Inflammatory macrophage treated with lipopolysaccharide for 1 hour (primary cell): ENCODE data around the gene PHF5A.
"Not testable (repeated sequence)": the region's sequence is repeated elsewhere in the genome, so short reads cannot be mapped to it uniquely, and the experiment has no call there.

Experiments
- DNase-seq, 2 donors: peaks; one replicate each; pipeline ENCODE4 v3.0.0-alpha.2; 2020 to 2022

The PHF5A gene

GRCh38 chr22:41446639-41447434 lies 21.7 kb downstream of the PHF5A start, which contains the start of gene TOB2:
TOB2 (minus strand) TSS chr22:41446801; CDS start chr22:41437345, 9,456 bp downstream.
- DNase-seq: peak; percentile 85 to 96

DNA sequence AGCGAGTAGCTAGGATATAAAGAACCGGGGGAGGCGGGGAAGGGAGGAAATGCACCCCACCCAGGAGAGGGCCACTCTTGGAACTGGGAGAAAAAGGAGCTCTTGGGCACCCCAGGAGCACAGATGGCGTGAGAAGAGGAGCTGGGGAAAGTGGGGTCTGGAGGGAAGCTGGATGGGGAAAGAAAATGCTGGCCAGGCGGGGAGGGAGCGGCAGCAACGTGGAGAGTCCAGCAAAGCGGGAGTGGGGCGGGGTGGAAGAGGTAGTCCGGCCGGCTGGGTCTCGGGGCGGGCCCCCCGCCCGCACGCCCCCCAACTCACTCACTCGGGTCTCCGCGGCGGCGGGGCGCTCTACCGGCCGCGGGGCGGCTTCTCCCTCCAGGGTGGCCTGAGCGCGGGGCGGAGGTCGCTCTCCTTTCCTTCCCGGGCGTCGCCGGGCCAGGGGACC lies 22.4 kb downstream of the PHF5A start:
- peak; percentile 2 to 5 for DNase-seq

- peak; percentile 6 to 14 for DNase-seq
These were observed 23.1 kb downstream of the PHF5A start for GRCh38 chr22:41445129-41446056.

- DNase-seq: peak; percentile 91 to 92
These were observed 23.9 kb downstream of the PHF5A start for GRCh38 chr22:41444360-41445128.

GRCh38 chr22:41442240-41442792 lies 26.2 kb downstream of the PHF5A start:
- no peak for DNase-seq

GRCh38 chr22:41440511-41440910 lies 28.0 kb downstream of the PHF5A start:
- not testable (repeated sequence) for DNase-seq

GRCh38 chr22:41437198-41437597 lies 31.3 kb downstream of the PHF5A start:
- no peak for DNase-seq

GRCh38 chr22:41436322-41437113 lies 32.0 kb downstream of the PHF5A start:
- no peak for DNase-seq

DNA sequence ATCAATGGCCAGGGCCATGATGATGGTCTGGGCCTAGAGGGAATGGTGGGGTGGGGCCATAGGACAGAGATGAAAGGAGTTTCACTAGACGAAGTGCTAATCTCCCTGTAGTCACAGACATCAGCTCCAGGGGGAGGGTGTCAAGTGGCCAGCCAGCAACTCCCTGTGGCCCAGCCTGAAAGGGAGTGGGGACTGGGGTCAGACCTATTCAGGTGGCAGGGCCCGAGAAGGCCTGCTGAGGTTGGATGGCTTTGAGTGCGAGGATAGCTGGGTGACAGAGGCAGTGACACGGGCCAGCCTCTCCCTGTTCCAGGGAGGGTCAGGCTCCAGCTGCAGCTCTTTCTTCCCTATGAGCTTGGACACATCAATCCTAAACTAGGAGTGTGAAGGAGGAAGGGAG lies 32.9 kb downstream of the PHF5A start:
- DNase-seq: no peak

DNA sequence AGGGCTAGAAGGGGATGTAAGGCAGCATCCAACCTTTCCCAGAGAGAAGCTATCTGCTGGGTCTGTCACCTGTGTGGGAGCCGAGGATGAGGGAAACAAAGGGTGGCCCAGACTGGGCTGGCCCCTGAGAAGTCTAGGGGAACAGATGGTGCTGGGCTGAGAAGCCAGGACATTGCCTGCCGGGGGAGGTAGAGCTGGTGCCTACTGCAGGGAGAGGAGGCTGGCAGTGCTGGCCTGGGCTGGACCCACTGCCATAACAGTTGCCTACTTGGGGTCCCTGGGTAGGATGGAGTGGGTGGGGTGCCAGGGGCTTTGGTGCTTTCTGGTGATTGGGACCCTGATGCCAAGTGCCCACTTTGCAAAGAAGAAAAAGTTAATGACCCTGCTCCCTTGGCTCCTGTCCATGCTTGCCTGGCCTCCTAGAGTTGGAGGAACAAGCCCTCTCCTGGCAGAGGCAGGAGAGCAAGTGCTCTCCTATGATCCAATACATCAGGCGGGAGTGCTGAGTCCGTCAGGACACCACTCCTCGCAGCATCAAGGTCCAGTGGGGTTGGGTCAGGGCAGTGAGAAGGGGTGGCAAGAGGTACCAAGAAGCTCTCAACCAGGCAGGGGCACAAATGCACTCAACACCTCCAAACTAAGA lies 34.0 kb downstream of the PHF5A start:
- not testable (repeated sequence) for DNase-seq

DNA sequence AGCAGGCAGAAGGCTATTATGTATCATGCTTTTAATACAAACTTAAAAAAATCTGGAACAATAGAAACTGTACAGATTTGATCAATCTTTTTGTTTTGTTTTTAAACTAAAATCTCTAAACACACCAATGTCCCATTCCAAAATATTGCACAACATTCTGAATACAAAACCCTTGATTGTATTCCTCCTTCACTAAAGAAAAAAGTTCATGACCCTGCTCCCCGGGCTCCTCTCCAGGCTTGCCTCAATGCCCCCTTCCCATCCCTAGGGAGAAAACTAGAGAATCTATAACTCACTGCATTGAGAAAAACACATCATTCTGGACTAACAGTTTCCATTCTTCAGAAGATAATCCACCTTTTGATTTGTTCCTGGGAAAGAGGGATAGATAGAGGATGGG lies 35.0 kb downstream of the PHF5A start:
- not testable (repeated sequence) for DNase-seq

DNA sequence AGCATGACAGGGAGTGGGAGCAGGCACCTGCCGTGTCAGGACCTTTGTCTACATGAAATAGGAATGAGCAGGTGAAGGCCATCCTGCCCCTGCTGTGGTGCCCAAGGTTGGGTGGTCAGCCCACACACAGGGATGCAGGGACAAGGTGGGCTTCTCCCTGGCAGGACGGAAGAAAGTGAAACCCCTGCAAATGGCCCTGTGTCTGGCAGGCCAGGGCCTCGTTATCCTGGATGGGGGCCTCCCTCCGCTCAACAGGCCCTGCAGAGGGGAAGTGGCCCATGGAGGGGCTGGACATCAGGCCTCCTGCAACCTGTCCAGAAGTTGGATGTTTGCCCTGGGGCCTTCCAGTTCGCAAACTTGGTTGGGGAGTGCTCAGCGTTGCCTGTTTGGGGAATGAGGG lies 36.8 kb downstream of the PHF5A start:
- DNase-seq: no peak

DNA sequence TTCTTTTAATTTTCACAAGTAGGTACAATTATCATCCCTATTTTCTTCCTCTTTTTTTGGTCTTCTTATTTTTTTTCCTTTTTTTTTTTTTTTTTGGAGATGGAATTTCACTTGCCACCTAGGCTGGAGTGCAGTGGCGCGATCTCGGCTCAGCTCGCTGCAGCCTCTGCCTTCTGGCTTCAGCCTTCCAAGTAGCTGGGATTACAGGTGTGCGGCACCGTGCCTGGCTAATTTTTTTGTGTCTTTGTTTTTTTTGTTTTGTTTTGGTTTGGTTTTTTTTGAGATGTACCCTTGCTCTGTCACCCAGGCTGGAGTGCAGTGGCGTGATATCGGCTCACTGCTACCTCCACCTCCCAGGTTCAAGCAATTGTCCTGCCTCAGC lies 38.5 kb downstream of the PHF5A start:
- no peak for DNase-seq

DNA sequence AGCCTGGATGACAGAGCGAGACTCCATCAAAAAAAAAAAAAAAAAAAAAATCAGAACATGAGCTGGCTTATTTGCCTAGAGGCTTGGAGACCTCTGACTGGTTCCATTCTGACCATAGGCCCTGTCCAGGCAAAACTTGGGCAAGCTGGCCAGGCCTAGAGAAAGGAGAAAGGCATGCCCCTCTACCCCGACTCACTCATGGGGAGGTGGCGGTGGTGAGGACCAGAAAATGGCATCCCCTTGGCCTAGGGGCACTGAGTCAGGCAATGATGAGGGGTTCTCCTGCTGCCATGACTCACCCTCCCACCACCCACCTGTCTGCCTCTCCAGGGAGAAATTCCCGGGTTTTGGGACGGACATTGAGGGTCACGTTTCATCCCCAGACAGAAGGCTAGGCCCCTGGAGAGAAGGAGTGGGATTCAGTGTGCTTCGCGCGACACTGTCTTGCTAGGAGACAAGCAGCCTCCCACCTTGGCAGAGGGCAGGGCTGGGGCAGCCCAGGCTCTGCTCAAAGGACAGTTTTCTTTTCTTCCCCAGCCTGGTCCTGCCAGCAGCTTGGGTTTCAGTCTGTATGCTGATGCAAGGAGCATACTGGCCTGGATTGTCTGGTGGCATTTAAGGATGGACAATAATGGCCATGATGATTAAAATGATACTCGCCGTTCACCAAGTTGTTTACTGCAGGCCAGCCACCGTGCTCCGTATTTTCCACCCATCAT lies 39.1 kb downstream of the PHF5A start:
- no peak for DNase-seq

GRCh38 chr22:41425660-41426365 lies 42.7 kb downstream of the PHF5A start:
- DNase-seq: no peak

DNA sequence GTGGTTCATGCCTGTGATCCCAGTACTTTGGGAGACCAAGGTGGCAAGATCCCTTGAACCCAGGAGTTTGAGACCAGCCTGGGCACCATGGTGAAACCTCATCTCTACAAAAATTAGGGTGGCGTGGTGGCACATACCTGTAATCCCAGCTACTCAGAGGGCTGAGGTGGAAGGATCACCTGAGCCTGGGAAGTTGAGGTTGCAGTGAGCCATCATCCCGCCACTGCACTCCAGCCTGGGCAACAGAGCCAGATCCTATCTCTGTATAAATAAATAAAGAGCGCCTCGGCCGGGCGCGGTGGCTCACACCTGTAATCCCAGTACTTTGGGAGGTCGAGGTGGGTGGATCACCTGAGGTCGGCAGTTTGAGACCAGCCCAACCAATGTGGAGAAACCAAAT lies 49.8 kb downstream of the PHF5A start:
- no peak for DNase-seq

- DNase-seq: no peak
These were observed 50.7 kb downstream of the PHF5A start for GRCh38 chr22:41417622-41418390.

GRCh38 chr22:41415554-41415953 lies 52.9 kb downstream of the PHF5A start:
- no peak for DNase-seq
